HepG2 (cell line): ENCODE data around the gene TNFAIP2. TPM values are rescaled to one million over a fixed set of nuclear protein-coding genes. Genes with fewer than 3 reads are reported as not detected.

Source experiments
- IRX3 ChIP-seq: sonication (generic); formaldehyde crosslinking; IDR thresholded peaks from 2 replicates; pipeline ENCODE4 v1.8.1; 2023; ENCODE audit warnings: mild to moderate bottlenecking, low read depth, missing genetic modification reagents, borderline replicate concordance
- MEF2D ChIP-seq: sonication (generic); formaldehyde crosslinking; IDR thresholded peaks from 2 replicates; pipeline ENCODE4 v1.5.1; 2020; ENCODE audit warnings: mild to moderate bottlenecking, missing genetic modification reagents
- MLLT10 ChIP-seq: sonication (generic); formaldehyde crosslinking; IDR thresholded peaks from 2 replicates; pipeline ENCODE4 v1.4.0; 2020; ENCODE audit warnings: missing genetic modification reagents
- MZF1 ChIP-seq: sonication (generic); formaldehyde crosslinking; IDR thresholded peaks from 2 replicates; pipeline ENCODE4 v1.8.1; 2023; ENCODE audit warnings: mild to moderate bottlenecking, missing genetic modification reagents, borderline replicate concordance
- RARG ChIP-seq: sonication (generic); formaldehyde crosslinking; IDR thresholded peaks from 2 replicates; pipeline ENCODE4 v1.4.0; 2020; ENCODE audit warnings: low read depth, mild to moderate bottlenecking, missing genetic modification reagents
- ZBTB21 ChIP-seq: sonication (generic); formaldehyde crosslinking; IDR thresholded peaks from 2 replicates; pipeline ENCODE4 v1.4.0; 2020; ENCODE audit warnings: missing genetic modification reagents
- ZBTB40 ChIP-seq, 2 experiments: fragments of 450-650 bp in 1 of 2; sonication (generic) in 1 of 2; formaldehyde crosslinking in 1 of 2; IDR thresholded peaks; 2 replicates each; pipeline versions ENCODE4 v1.6.1 to v1.8.0; 2016 to 2022; ENCODE audit warnings: antibody characterized with exemption in 1 of 2, mild to moderate bottlenecking in 1 of 2, missing genetic modification reagents in 1 of 2
- ZFP41 ChIP-seq: sonication (generic); formaldehyde crosslinking; IDR thresholded peaks from 2 replicates; pipeline ENCODE4 v1.4.0; 2020; ENCODE audit warnings: mild to moderate bottlenecking, missing genetic modification reagents, borderline replicate concordance
- ZNF329 ChIP-seq: sonication (generic); formaldehyde crosslinking; IDR thresholded peaks from 2 replicates; pipeline ENCODE4 v1.9.0; 2021; ENCODE audit warnings: low read depth, mild to moderate bottlenecking, missing genetic modification reagents
- ZNF362 ChIP-seq: sonication (generic); formaldehyde crosslinking; IDR thresholded peaks from 2 replicates; pipeline ENCODE4 v1.4.0; 2020; ENCODE audit warnings: missing genetic modification reagents, mild to moderate bottlenecking, borderline replicate concordance
- ZNF784 ChIP-seq: sonication (generic); formaldehyde crosslinking; IDR thresholded peaks from 2 replicates; pipeline ENCODE4 v1.5.1; 2020; ENCODE audit warnings: missing genetic modification reagents, mild to moderate bottlenecking, borderline replicate concordance
- polyA plus RNA-seq, 8 experiments: library from polyadenylated mRNA; depleted of rRNA in 3 of 8; stranded (reverse) in 7 of 8; unstranded in 1 of 8; fragments of >200 nt; fragmentation: Illumina TruSeq in 4 of 8; extraction: Trizol in 4 of 8; gene quantifications; 2 replicates each; pipeline versions ENCODE4 v1.2.1 to v1.2.3, GENCODE V29; 2011 to 2016; ENCODE audit warnings: low read depth in 4 of 8, missing spikeins in 1 of 8, mixed read lengths in 1 of 8; ENCODE audit not compliant: insufficient read depth in 1 of 8
- total RNA-seq, 5 experiments: library from RNA; depleted of rRNA; stranded (reverse); fragments of >200 nt; fragmentation: Illumina TruSeq; extraction: Trizol; gene quantifications; 2 replicates each; pipeline ENCODE4 v1.2.3, GENCODE V29; 2016; ENCODE audit warnings: low read depth in 1 of 5
- TF ChIP-seq, protein P1 (sequence below): sonication (generic); formaldehyde crosslinking; IDR thresholded peaks from 2 replicates; pipeline ENCODE4 v1.4.0; 2020; ENCODE audit warnings: missing genetic modification reagents
- TF ChIP-seq, protein P2 (sequence below): sonication (generic); formaldehyde crosslinking; IDR thresholded peaks from 2 replicates; pipeline ENCODE4 v1.4.0; 2020; ENCODE audit warnings: mild to moderate bottlenecking, missing genetic modification reagents

The TNFAIP2 gene
- total and polyA plus RNA-seq, 2 of the 13 experiments (the other 11 are each of a cell fraction or from before 2014, with no cell fraction given): 0.46 to 1.5 TPM

DNA sequence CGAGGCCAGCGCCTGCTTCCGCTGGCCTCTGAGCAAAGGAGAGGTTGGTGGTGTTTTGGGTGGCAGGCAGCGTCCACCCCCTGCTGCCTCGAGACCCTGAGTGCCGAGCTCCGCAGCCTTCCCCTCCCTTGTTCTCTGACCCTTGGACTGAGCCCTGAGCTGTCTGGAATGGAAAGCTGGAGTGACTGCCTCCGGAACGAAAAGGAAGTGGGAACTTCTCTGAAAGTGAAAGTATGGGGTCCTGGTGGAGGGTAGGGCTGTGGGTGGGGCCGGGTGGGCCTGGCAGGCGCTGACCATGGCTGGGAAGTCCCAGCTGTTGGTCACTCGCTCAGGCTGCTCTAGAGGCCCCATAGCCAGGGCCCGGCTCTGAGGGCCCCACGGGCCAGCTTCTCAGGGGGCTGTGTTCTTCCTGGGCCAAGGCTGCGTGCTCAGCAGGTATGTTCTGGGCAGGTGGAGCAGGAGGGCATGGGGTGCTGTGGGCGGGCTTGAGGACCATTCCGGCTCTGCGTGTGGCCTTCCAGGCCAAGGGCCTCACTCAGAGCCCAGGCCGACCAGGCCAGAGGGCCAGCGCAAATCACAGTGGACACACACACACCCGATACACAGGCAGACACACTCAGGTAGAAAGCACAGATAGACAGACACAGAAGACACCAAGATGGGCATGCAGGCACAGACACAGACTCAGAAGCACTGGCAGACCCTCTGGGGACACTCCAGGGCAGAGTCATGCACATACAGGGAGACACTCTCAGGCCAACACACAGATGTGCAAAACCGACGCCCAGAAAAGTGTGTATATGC is 28.7 kb upstream of the TNFAIP2 start, which contains the start of gene EXOC3L4 (continued):
- TF ChIP-seq ZBTB40 (IDR thresholded peaks at IDR 0.05) (no peak), ZBTB40 (CRISPR knock-in tag; IDR thresholded peaks at IDR 0.05) (peak; percentile 40), MZF1 (CRISPR knock-in tag) (no peak), RARG (CRISPR knock-in tag) (no peak), ZBTB21 (CRISPR knock-in tag) (no peak), ZNF362 (peak; percentile 4; the same call in 1 of the 2 replicates), IRX3 (CRISPR knock-in tag) (peak; percentile 83; the same call in 1 of the 2 replicates), MLLT10 (no peak), ZNF329 (peak; percentile 49; the same call in 1 of the 2 replicates), MEF2D (CRISPR knock-in tag) (0 out of 2 replicates have a peak, but pooled peaks have one; percentile 55), ZNF784 (CRISPR knock-in tag) (peak; percentile 84; the same call in 1 of the 2 replicates), ZFP41 (no peak)
- TF ChIP-seq, protein P1, sequence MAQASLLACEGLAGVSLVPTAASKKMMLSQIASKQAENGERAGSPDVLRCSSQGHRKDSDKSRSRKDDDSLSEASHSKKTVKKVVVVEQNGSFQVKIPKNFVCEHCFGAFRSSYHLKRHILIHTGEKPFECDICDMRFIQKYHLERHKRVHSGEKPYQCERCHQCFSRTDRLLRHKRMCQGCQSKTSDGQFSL (CRISPR knock-in tag): 0 out of 2 replicates have a peak, but pooled peaks have one; percentile 44
- TF ChIP-seq, protein P2, sequence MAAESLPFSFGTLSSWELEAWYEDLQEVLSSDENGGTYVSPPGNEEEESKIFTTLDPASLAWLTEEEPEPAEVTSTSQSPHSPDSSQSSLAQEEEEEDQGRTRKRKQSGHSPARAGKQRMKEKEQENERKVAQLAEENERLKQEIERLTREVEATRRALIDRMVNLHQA (CRISPR knock-in tag): no peak
